ENCODE results near the gene SLC45A2. TPM values are rescaled to one million over a fixed set of nuclear protein-coding genes. Genes with fewer than 3 reads are reported as not detected.

The SLC45A2 gene
- total RNA-seq, 3 donors from 2014 or later (not counting 1 experiment from before 2014, with no cell fraction given), result not detected

GRCh38 chr5:34002629-34003328, 18.3 kb upstream of the SLC45A2 start:
- Mint-ChIP-seq H3K4me3 (no peak overlapping the region), H3K36me3 (peaks cover 12% of the 10 kb centered on the region), H3K4me1 (peaks cover 14 to 15% of the 10 kb centered on the region in 2 donors), H3K27ac (no peak overlapping the region), H3K9me3 (no peaks in the 10 kb centered on the region), H3K27me3 (ENCODE audit: low read depth in 2 of 2) (no peaks in the 10 kb centered on the region)
- Histone ChIP-seq H3K4me1 (ENCODE audit: control insufficient read depth, insufficient read depth, low read length) (peaks cover 9% of the 10 kb centered on the region), H3K27ac (ENCODE audit: low read length) (no peak overlapping the region), H3K27me3 (ENCODE audit: control insufficient read depth, insufficient read depth, low read length) (no peaks in the 10 kb centered on the region), H3K9me3 (ENCODE audit: control insufficient read depth, insufficient read depth, low read length) (no peaks in the 10 kb centered on the region), H3K36me3 (ENCODE audit: control insufficient read depth, insufficient read depth, low read length) (peaks cover 26% of the 10 kb centered on the region), H3K4me3 (ENCODE audit: low read length) (no peak overlapping the region)
- TF ChIP-seq CTCF (IDR thresholded peaks at IDR 0.05), result no peak
- no peak for DNase-seq
- ATAC-seq, result no peak
- intact Hi-C loops (cut with micrococcal nuclease), result no loop called here
- WGBS (ENCODE audit: insufficient coverage), result 98% methylated on average over 10 of the region's 10 CpGs

- Histone ChIP-seq H3K4me1 (ENCODE audit: control insufficient read depth, insufficient read depth, low read length) (no peaks in the 10 kb centered on the region), H3K36me3 (ENCODE audit: control insufficient read depth, insufficient read depth, low read length) (peaks cover 27% of the 10 kb centered on the region), H3K4me3 (ENCODE audit: low read length) (no peak overlapping the region), H3K27me3 (ENCODE audit: control insufficient read depth, insufficient read depth, low read length) (no peaks in the 10 kb centered on the region), H3K27ac (ENCODE audit: low read length) (no peak overlapping the region), H3K9me3 (ENCODE audit: control insufficient read depth, insufficient read depth, low read length) (no peaks in the 10 kb centered on the region)
- Mint-ChIP-seq H3K27ac (no peak overlapping the region), H3K4me3 (no peak overlapping the region), H3K36me3 (peaks cover 12% of the 10 kb centered on the region), H3K9me3 (no peaks in the 10 kb centered on the region), H3K4me1 (peaks cover 8 to 10% of the 10 kb centered on the region in 2 donors), H3K27me3 (ENCODE audit: low read depth in 2 of 2) (no peaks in the 10 kb centered on the region)
- no peak for ATAC-seq
- no peak for DNase-seq
- TF ChIP-seq CTCF (IDR thresholded peaks at IDR 0.05), result no peak
- intact Hi-C loops (cut with micrococcal nuclease), result no loop called here
- WGBS (ENCODE audit: insufficient coverage), result 94% methylated on average over 10 of the region's 10 CpGs
These were observed 16.8 kb upstream of the SLC45A2 start for GRCh38 chr5:34001241-34001841.

GRCh38 chr5:33999978-34000377, 15.5 kb upstream of the SLC45A2 start:
- Histone ChIP-seq H3K27ac (ENCODE audit: low read length) (no peak overlapping the region), H3K4me1 (ENCODE audit: control insufficient read depth, insufficient read depth, low read length) (no peaks in the 10 kb centered on the region), H3K27me3 (ENCODE audit: control insufficient read depth, insufficient read depth, low read length) (no peaks in the 10 kb centered on the region), H3K36me3 (ENCODE audit: control insufficient read depth, insufficient read depth, low read length) (peaks cover 25% of the 10 kb centered on the region), H3K9me3 (ENCODE audit: control insufficient read depth, insufficient read depth, low read length) (no peaks in the 10 kb centered on the region), H3K4me3 (ENCODE audit: low read length) (no peak overlapping the region)
- Mint-ChIP-seq H3K9me3 (no peaks in the 10 kb centered on the region), H3K27me3 (ENCODE audit: low read depth in 2 of 2) (no peaks in the 10 kb centered on the region), H3K4me1 (peaks cover 5% of the 10 kb centered on the region in 2 donors), H3K4me3 (no peak overlapping the region), H3K27ac (no peak overlapping the region), H3K36me3 (peaks cover 12% of the 10 kb centered on the region)
- DNase-seq (no peak), ATAC-seq (no peak)
- TF ChIP-seq CTCF (IDR thresholded peaks at IDR 0.05), result no peak
- intact Hi-C loops (cut with micrococcal nuclease), result no loop called here
- WGBS (ENCODE audit: insufficient coverage), result 97% methylated on average over 4 of the region's 4 CpGs

All from natural killer cell (primary cell).